Gastrocnemius medialis (tissue), 4 donors: ENCODE measurements around the gene EEFSEC. TPM values are rescaled to one million over a fixed set of nuclear protein-coding genes. Genes with fewer than 3 reads are reported as not detected.

ENCODE experiments used
- ATAC-seq, 2 donors: fragments of 150-250 bp; one replicate each; pipeline ENCODE4 v1.9.1; 2016
- DNase-seq, 2 donors: peaks; one replicate each; pipeline ENCODE4 v3.0.0-alpha.2; 2019
- H3K27ac ChIP-seq, 4 donors: fragments of 200-600 bp; sonication (generic); 1 replicate in 1 of 4; 2 replicates in 3 of 4; pipeline ENCODE4 v1.5.1; 2016 to 2018; ENCODE audit warnings: mild to moderate bottlenecking in 2 of 4, moderate library complexity in 1 of 4
- H3K27me3 ChIP-seq, 3 donors: fragments of 200-600 bp; sonication (generic) in 2 of 3; 1 replicate in 1 of 3; 2 replicates in 2 of 3; pipeline versions ENCODE4 v1.5.1 to v1.6.0; 2016 to 2019; ENCODE audit warnings: mild to moderate bottlenecking in 1 of 3, moderate library complexity in 1 of 3
- H3K36me3 ChIP-seq, 2 donors: fragments of 200-600 bp; sonication (generic) in 1 of 2; one replicate each; pipeline ENCODE4 v1.5.1; 2017 to 2018
- H3K4me1 ChIP-seq, 2 donors: fragments of 200-600 bp; sonication (generic) in 1 of 2; one replicate each; pipeline ENCODE4 v1.5.1; 2016 to 2017; ENCODE audit warnings: mild to moderate bottlenecking in 2 of 2
- H3K4me3 ChIP-seq, 4 donors: fragments of 200-600 bp; sonication (generic) in 3 of 4; 1 replicate in 1 of 4; 2 replicates in 3 of 4; pipeline ENCODE4 v1.5.1; 2016 to 2019; ENCODE audit warnings: mild to moderate bottlenecking in 2 of 4
- H3K9me3 ChIP-seq, 3 donors: fragments of 200-600 bp; sonication (generic) in 2 of 3; 1 replicate in 1 of 3; 2 replicates in 2 of 3; pipeline ENCODE4 v1.5.1; 2016 to 2019
- POLR2A ChIP-seq, 2 donors: fragments of 450-650 bp; IDR thresholded peaks; one replicate each; pipeline ENCODE4 v1.6.1; 2017; ENCODE audit warnings: antibody characterized with exemption in 2 of 2, mild to moderate bottlenecking in 2 of 2, moderate library complexity in 2 of 2
- in situ Hi-C, 4 donors: fragments of 200-750 bp; cut with MboI; loops; one replicate each; pipeline versions ENCODE4 v1.15.0 to v1.8.0; 2017; ENCODE audit warnings: low sequenced_read_pairs in 4 of 4
- intact Hi-C: fragments of 100-400 bp; cut with DNase I; formaldehyde crosslinking; loops from one replicate; pipeline ENCODE4 v1.15.1; 2023; ENCODE audit warnings: low total_unique reads
- total RNA-seq, 4 donors: library from RNA; depleted of rRNA; stranded (reverse); fragments of >200 nt; gene quantifications; one replicate each; pipeline versions ENCODE4 v1.1.0 to v1.2.3, GENCODE V29; 2016
- TF ChIP-seq, protein P1 (sequence below), 5 experiments: fragments of 450-650 bp in 3 of 5; fragments of 200-600 bp in 2 of 5; sonication (generic) in 2 of 5; IDR thresholded peaks in 4 of 5; conservative IDR thresholded peaks in 1 of 5; 1 replicate in 4 of 5; 2 replicates in 1 of 5; pipeline ENCODE4 v1.5.1; 2016 to 2019; ENCODE audit warnings: antibody characterized with exemption in 5 of 5, mild to moderate bottlenecking in 3 of 5, moderate library complexity in 3 of 5

EEFSEC gene
- total RNA-seq, 4 donors from 2014 or later = 21.0 to 29.4 (median 23.4) TPM

DNA sequence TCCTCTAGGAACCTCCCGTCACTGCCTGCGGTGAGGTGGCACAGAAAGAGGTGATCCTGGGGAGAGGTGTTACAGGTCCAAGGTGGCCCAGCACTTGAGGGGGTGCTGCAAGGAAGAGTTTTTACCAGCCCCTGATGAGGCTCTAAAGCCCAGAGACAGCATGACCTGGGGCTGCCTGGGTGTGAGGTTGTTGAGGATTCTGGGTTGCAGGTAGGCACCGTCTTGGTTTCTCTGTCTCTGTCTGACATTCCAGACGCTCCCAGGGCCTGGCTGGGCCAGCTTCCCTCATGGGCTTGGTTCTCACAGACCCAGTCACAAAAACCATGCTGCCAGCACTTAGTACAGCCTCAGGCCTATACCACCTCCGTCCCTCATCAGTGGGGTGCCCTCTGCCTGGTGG lies 282.3 kb downstream of the EEFSEC start:
- ATAC-seq = no peak
- Histone ChIP-seq H3K27me3 (peaks cover 16 to 36% (median 23%) of the 10 kb centered on the region in 3 donors), H3K4me1 (peaks cover 0 to 3% of the 10 kb centered on the region in 2 donors), H3K9me3 (no peaks in the 10 kb centered on the region), H3K4me3 (no peak overlapping the region), H3K27ac (no peak overlapping the region), H3K36me3 (no peaks in the 10 kb centered on the region)
- DNase-seq = no peak
- intact Hi-C loops (loop anchor here (10.0 kb wide), 1 partner anchor 261 kb away; no protein-coding TSS in a partner anchor), in situ Hi-C loops (loop anchor here in 3 of 4 donors (10.0 to 25.0 kb wide), 2 partner anchors 152 to 159 kb away; no protein-coding TSS in a partner anchor)
- no peak for TF ChIP-seq POLR2A (IDR thresholded peaks at IDR 0.05)
- TF ChIP-seq, protein P1, sequence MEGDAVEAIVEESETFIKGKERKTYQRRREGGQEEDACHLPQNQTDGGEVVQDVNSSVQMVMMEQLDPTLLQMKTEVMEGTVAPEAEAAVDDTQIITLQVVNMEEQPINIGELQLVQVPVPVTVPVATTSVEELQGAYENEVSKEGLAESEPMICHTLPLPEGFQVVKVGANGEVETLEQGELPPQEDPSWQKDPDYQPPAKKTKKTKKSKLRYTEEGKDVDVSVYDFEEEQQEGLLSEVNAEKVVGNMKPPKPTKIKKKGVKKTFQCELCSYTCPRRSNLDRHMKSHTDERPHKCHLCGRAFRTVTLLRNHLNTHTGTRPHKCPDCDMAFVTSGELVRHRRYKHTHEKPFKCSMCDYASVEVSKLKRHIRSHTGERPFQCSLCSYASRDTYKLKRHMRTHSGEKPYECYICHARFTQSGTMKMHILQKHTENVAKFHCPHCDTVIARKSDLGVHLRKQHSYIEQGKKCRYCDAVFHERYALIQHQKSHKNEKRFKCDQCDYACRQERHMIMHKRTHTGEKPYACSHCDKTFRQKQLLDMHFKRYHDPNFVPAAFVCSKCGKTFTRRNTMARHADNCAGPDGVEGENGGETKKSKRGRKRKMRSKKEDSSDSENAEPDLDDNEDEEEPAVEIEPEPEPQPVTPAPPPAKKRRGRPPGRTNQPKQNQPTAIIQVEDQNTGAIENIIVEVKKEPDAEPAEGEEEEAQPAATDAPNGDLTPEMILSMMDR (IDR thresholded peaks at IDR 0.05 in 4 of 5, conservative IDR thresholded peaks at IDR 0.05 in 1 of 5) = no peak

DNA sequence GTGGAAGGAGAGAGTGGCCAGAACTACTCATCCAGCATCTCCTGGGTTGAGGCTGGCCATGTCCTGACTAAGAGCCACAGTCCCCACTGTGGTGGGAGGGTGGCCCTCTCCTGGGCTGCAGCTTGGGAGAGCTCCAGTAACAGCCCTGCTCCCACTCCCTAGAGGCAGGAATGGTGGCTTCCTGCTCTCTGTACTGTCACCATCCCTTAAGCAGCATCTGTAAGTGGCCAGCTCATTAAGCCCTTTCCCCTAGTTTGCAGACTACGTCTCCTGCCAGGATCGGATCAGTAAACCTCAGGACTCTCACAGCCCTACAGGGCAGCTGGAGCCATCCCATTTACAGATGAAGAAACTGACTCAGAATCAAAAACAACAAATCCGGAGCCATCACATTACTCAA lies 282.9 kb downstream of the EEFSEC start:
- H3K27me3 ChIP-seq = peaks cover 16 to 31% (median 23%) of the 10 kb centered on the region in 3 donors
- intact Hi-C loops (loop anchor here (10.0 kb wide), 1 partner anchor 261 kb away; no protein-coding TSS in a partner anchor), in situ Hi-C loops (loop anchor here in 3 of 4 donors (10.0 to 25.0 kb wide), 2 partner anchors 151 to 159 kb away; no protein-coding TSS in a partner anchor)

DNA sequence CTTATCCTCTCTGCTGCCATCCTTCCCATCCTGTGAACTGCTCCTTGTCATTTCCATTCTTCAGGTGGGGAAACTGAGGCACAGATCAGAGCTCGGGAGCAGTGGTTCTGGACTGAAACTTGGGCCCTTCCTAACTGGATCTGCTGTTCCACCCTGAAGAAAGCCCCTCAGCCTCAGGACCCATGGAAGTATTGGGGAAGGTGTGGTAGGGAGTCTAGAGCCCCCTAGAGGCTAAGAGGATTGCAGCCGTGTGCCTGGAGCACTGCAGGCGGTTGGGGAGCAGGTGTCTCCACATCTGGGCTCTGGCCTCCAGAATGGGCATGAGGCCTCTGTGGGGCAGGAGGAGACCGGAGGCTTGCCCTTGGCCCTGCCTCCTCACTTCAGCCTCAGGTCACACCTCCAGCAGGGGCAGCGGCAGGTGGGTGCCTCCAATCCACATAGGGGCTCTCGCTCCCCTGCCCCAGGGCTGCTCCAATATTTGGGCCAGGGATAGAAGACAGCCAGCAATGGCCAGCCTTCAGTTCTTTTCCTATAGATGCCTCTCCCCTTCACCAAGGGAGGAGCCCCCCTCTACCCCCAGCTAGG lies 285.3 kb downstream of the EEFSEC start:
- peaks cover 3 to 8% (median 7%) of the 10 kb centered on the region in 3 donors for H3K27me3 ChIP-seq
- in situ Hi-C loops = loop anchor here in 3 of 4 donors (10.0 to 25.0 kb wide), 2 partner anchors 149 to 156 kb away; no protein-coding TSS in a partner anchor
- intact Hi-C loops = loop anchor here (10.0 kb wide), 1 partner anchor 264 kb away; no protein-coding TSS in a partner anchor

More for the DNA sequence above, 282.9 kb downstream of the EEFSEC start:
- H3K27ac ChIP-seq = no peak overlapping the region
- ATAC-seq = no peak
- TF ChIP-seq POLR2A (IDR thresholded peaks at IDR 0.05) = no peak
- TF ChIP-seq, protein P1 (IDR thresholded peaks at IDR 0.05 in 4 of 5, conservative IDR thresholded peaks at IDR 0.05 in 1 of 5) = no peak
- peaks cover 0 to 3% of the 10 kb centered on the region in 2 donors for H3K4me1 ChIP-seq
- H3K9me3 ChIP-seq = no peaks in the 10 kb centered on the region
- no peaks in the 10 kb centered on the region for H3K36me3 ChIP-seq
- no peak overlapping the region for H3K4me3 ChIP-seq
- DNase-seq = no peak

DNA sequence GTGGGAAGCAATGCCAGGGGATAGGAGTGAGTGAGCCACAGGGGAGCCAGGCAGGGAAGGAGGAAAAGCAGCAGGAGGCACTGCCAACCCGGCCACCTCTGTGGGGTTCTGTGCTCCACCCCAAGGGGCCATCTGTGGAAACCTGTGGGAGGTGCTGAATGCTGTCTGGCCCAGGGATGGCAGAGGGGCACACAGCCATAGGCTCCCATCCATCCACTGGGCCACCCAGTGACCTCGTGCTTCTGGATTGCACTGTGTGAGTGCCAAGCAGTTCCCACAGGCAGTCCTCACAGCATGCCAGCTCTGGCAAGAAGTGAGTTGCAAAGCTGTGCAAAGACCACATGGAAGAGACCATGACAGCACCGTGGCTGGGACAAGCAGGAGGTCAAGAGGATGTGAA lies 285.9 kb downstream of the EEFSEC start:
- no peak for TF ChIP-seq POLR2A (IDR thresholded peaks at IDR 0.05)
- TF ChIP-seq, protein P1 (IDR thresholded peaks at IDR 0.05 in 4 of 5, conservative IDR thresholded peaks at IDR 0.05 in 1 of 5) = no peak
- H3K4me1 ChIP-seq = no peaks in the 10 kb centered on the region
- no peaks in the 10 kb centered on the region for H3K36me3 ChIP-seq
- no peak overlapping the region for H3K4me3 ChIP-seq
- intact Hi-C loops = loop anchor here (10.0 kb wide), 1 partner anchor 264 kb away; no protein-coding TSS in a partner anchor
- DNase-seq = no peak
- no peak for ATAC-seq
- H3K9me3 ChIP-seq = no peaks in the 10 kb centered on the region
- in situ Hi-C loops = loop anchor here in 3 of 4 donors (10.0 to 25.0 kb wide), 2 partner anchors 148 to 156 kb away; no protein-coding TSS in a partner anchor
- H3K27ac ChIP-seq = no peak overlapping the region
- peaks cover 0 to 2% (median under 1%) of the 10 kb centered on the region in 3 donors for H3K27me3 ChIP-seq

More for the DNA sequence above, 285.3 kb downstream of the EEFSEC start:
- Histone ChIP-seq H3K4me3 (no peak overlapping the region), H3K36me3 (no peaks in the 10 kb centered on the region), H3K27ac (no peak overlapping the region), H3K4me1 (no peaks in the 10 kb centered on the region), H3K9me3 (no peaks in the 10 kb centered on the region)
- DNase-seq (no peak), ATAC-seq (no peak)
- no peak for TF ChIP-seq POLR2A (IDR thresholded peaks at IDR 0.05)
- TF ChIP-seq, protein P1 (IDR thresholded peaks at IDR 0.05 in 4 of 5, conservative IDR thresholded peaks at IDR 0.05 in 1 of 5) = peak in 1 of 5 experiments; percentile 24
